ENCODE results near the gene SAMD1. TPM values are rescaled to one million over a fixed set of nuclear protein-coding genes. Genes with fewer than 3 reads are reported as not detected.

The SAMD1 gene
- total and polyA plus RNA-seq, 9 of the 15 experiments (the other 6 are each of a cell fraction or from before 2014, with no cell fraction given) = 2.9 to 96.0 (median 43.5) TPM

- peak; percentile 27 for ATAC-seq
- Histone ChIP-seq H3K4me2 (ENCODE audit: insufficient read depth, low read length) (peak overlapping the region; percentile 52), H3K9ac (ENCODE audit: insufficient read depth in 1 of 2, low read depth in 2 of 2, low read length in 2 of 2) (peak overlapping the region; percentile 4 to 49; a peak in 3 of 4 replicates), H3K36me3 (ENCODE audit: control insufficient read depth, insufficient read depth, low read length) (no peaks in the 10 kb centered on the region), H3K9me3 (replicated peaks; ENCODE audit: control insufficient read depth, insufficient read depth, low read depth, low read length) (no peaks in the 10 kb centered on the region), H3K9me1 (ENCODE audit: control insufficient read depth, insufficient read depth, low read length) (no peaks in the 10 kb centered on the region), H3K4me1 (replicated peaks in 1 of 2; ENCODE audit: control insufficient read depth in 2 of 2, insufficient read depth in 2 of 2, low read length in 2 of 2) (peaks cover 36 to 50% of the 10 kb centered on the region in 2 experiments), H3K4me3 (no peak overlapping the region), H2AFZ (ENCODE audit: low read depth, low read length) (peak overlapping the region; percentile 95), H3K27ac (ENCODE audit: extremely low read depth, low read depth, low read length) (peak overlapping the region; percentile 65; the same call in 2 of the 3 replicates), H3K79me2 (ENCODE audit: control insufficient read depth, insufficient read depth, low read length) (no peaks in the 10 kb centered on the region), H4K20me1 (replicated peaks; ENCODE audit: control insufficient read depth, insufficient read depth, low read length) (no peaks in the 10 kb centered on the region), H3K27me3 (ENCODE audit: control insufficient read depth in 2 of 2, insufficient read depth in 2 of 2, low read length in 2 of 2) (no peaks in the 10 kb centered on the region)
- in situ Hi-C loops (cut with MboI) = loop anchor here (25.0 kb wide), 1 partner anchor 474 kb away; no protein-coding TSS in a partner anchor
- no TSS peak for BruUV-seq (replicated peaks)
- intact Hi-C loops (cut with micrococcal nuclease) = no loop called here
- ChIA-PET CTCF (ENCODE audit: low intra/inter-chr PET ratio) (no interaction called here), POLR2A (interaction anchor here (0.7 to 2.4 kb wide), 4 partner anchors 9 to 108 kb away, joined by 3 to 8 read pairs (median 3); partner anchors contain the start of gene DCAF15)
- peak in 3 of 4 experiments; percentile 8 to 62 (median 60) for DNase-seq (ENCODE audit: extremely low read depth in 1 of 4, low spot score in 3 of 4)
- 8% methylated on average over 8 of the region's 9 CpGs for WGBS (ENCODE audit: insufficient coverage, low coverage, missing lambda C conversion rate)
- FAIRE-seq = peak; percentile 85
- TF ChIP-seq L3MBTL2 (IDR thresholded peaks at IDR 0.05) (0 out of 2 replicates have a peak, but pooled peaks have one; percentile 16), NR2C2 (CRISPR knock-in tag; IDR thresholded peaks at IDR 0.05) (no peak), NR2C2 (tag; IDR thresholded peaks at IDR 0.05) (peak; percentile 39; the same call in 1 of the 2 replicates), TRIM25 (IDR thresholded peaks at IDR 0.05; ENCODE audit: borderline replicate concordance) (no peak), TEAD4 (IDR thresholded peaks at IDR 0.05; ENCODE audit: low read length) (peak; percentile 54; the same call in 1 of the 2 replicates), TEAD4 (CRISPR knock-in tag; IDR thresholded peaks at IDR 0.05; ENCODE audit: borderline replicate concordance) (no peak), ARID1B (IDR thresholded peaks at IDR 0.05) (peak; percentile 19; the same call in 1 of the 2 replicates), CREM (IDR thresholded peaks at IDR 0.05; ENCODE audit: low read depth) (peak; percentile 31; the same call in 1 of the 2 replicates), E2F8 (IDR thresholded peaks at IDR 0.05; ENCODE audit: low read depth, partially characterized antibody) (no peak), ZBTB7A (IDR thresholded peaks at IDR 0.05; ENCODE audit: borderline replicate concordance, control insufficient read depth, low read depth, low read length) (peak; percentile 26; the same call in 1 of the 2 replicates), NEUROD1 (IDR thresholded peaks at IDR 0.05; ENCODE audit: borderline replicate concordance, low read depth, low read length, partially characterized antibody) (no peak), HMGXB4 (CRISPR knock-in tag; IDR thresholded peaks at IDR 0.05) (no peak), YY1 (IDR thresholded peaks at IDR 0.05; ENCODE audit: borderline replicate concordance in 1 of 3, control insufficient read depth in 1 of 3, extremely low read depth in 1 of 3, insufficient read depth in 3 of 3, insufficient read length in 1 of 3, insufficient replicate concordance in 2 of 3, low read depth in 1 of 3, low read length in 2 of 3) (peak in 1 of 3 experiments; percentile 86), ZFX (CRISPR knock-in tag; IDR thresholded peaks at IDR 0.05) (0 out of 2 replicates have a peak, but pooled peaks have one; percentile 2)
These were observed 29.3 kb downstream of the SAMD1 start for GRCh38 chr19:14061081-14061749.
